Upper lobe of left lung (tissue), 6 donors: ENCODE results near the gene CD1E. TPM values are rescaled to one million over a fixed set of nuclear protein-coding genes. Genes with fewer than 3 reads are reported as not detected.

ENCODE experiments used
- ATAC-seq, 2 donors: fragments of 200-7000 bp; cut with Tn5 transposase; one replicate each; pipeline ENCODE4 v1.9.1; 2022; ENCODE audit warnings: mild to moderate bottlenecking in 2 of 2, moderate library complexity in 2 of 2; ENCODE audit not compliant: low FRiP score in 2 of 2
- DNase-seq, 2 donors: peaks; one replicate each; pipeline ENCODE4 v3.0.0-alpha.2; 2019 to 2020
- H3K27ac ChIP-seq, 4 donors: fragments of 200-600 bp; sonication (generic); one replicate each; pipeline ENCODE4 v1.5.1; 2016 to 2019
- H3K27me3 ChIP-seq, 4 donors: fragments of 200-600 bp; sonication (generic); one replicate each; pipeline ENCODE4 v1.5.1; 2017 to 2019
- H3K36me3 ChIP-seq, 4 donors: fragments of 200-600 bp; sonication (generic); one replicate each; pipeline ENCODE4 v1.5.1; 2016 to 2019
- H3K4me1 ChIP-seq, 4 donors: fragments of 200-600 bp; sonication (generic); one replicate each; pipeline ENCODE4 v1.5.1; 2018 to 2019
- H3K4me3 ChIP-seq, 4 donors: fragments of 200-600 bp; sonication (generic); one replicate each; pipeline ENCODE4 v1.5.1; 2017 to 2019; ENCODE audit warnings: mild to moderate bottlenecking in 2 of 4, moderate library complexity in 1 of 4
- H3K9me3 ChIP-seq, 4 donors: fragments of 200-600 bp; sonication (generic); one replicate each; pipeline ENCODE4 v1.5.1; 2018 to 2019
- CTCF ChIP-seq, 6 experiments: fragments of 450-650 bp in 4 of 6; fragments of 200-600 bp in 2 of 6; sonication (generic) in 2 of 6; IDR thresholded peaks; one replicate each; pipeline ENCODE4 v1.5.1; 2016 to 2019; ENCODE audit warnings: antibody characterized with exemption in 6 of 6
- EP300 ChIP-seq, 4 donors: sonication (generic); formaldehyde crosslinking; IDR thresholded peaks; one replicate each; pipeline ENCODE4 v1.5.1; 2017; ENCODE audit warnings: antibody characterized with exemption in 4 of 4, control low read depth in 2 of 4
- POLR2A ChIP-seq, 4 donors: fragments of 450-650 bp; IDR thresholded peaks; one replicate each; pipeline ENCODE4 v1.5.1; 2016 to 2017; ENCODE audit warnings: antibody characterized with exemption in 4 of 4, mild to moderate bottlenecking in 2 of 4
- POLR2AphosphoS5 ChIP-seq, 2 donors: sonication (generic); formaldehyde crosslinking; IDR thresholded peaks; one replicate each; pipeline ENCODE4 v1.5.1; 2017; ENCODE audit warnings: antibody characterized with exemption in 2 of 2
- WGBS, 2 donors: methylation state at CpG; one replicate each; pipeline ENCODE4 v1.1.5; 2017 to 2018; 5-methylcytosine and 5-hydroxymethylcytosine counted together
- total RNA-seq, 6 donors: library from RNA; depleted of rRNA in 4 of 6; stranded (reverse); fragments of >200 nt in 4 of 6; gene quantifications; one replicate each; pipeline versions ENCODE4 v1.1.0 to v1.2.1, GENCODE V29; 2016 to 2021
- donor health status: DM: no; HTN: no; CAD: no; lungs with moderate emphysema.
- donor health status: DM: no; HTN: yes; CAD: no; lungs with severe emphysema.

CD1E gene
- total RNA-seq: 1 to 10 TPM in 2 of 6 donors, not detected in 4; 2.1 to 4.0 TPM

DNA sequence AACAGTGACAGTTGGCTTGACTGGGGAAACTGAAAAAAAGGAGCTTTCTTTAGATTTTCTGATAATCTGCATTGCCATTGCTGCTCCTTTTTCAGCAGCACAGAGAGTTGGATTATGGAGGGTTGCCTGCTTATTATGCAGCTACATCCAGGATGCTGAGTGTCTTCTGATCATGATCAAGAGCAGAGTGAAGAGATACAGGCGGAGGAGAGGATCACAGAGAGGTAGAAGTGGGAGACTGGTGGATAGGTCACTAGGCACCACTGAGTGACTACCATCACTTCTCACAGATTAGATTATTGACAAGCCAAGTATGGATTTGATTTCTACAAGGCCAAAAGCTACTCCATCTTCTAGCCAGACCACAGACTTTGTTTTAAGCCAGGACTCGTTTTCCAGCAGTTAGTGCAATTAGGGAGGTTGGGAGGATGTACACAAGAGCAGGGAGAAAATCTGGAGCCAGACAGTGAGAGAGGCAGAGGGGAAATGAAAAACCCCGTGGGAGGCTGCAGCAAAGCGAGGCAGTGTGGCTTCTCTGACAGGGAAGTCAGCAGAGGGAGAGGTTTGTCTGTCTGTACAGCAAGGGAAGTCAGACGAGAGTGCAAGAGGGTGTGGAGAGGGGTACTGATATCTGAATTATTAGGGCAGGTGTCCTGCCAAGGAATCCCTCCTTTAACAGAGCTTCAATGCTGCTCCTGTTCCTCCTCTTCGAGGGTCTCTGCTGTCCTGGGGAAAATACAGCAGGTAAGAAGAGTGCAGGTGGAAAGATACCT, at the start of gene CD1E:
Gene CD1E, plus strand, starts transcription at position 592 of the 773 bp plus-strand sequence. Its CDS starts 95 bp downstream, at position 687.
- DNase-seq (no peak), ATAC-seq (peak; percentile 26 to 51)
- H3K4me1 ChIP-seq: no peaks in the 10 kb centered on the region
- H3K36me3 ChIP-seq: no peaks in the 10 kb centered on the region
- H3K27me3 ChIP-seq: no peaks in the 10 kb centered on the region
- H3K9me3 ChIP-seq: no peaks in the 10 kb centered on the region
- no peak within 1 kb of the TSS for H3K4me3 ChIP-seq
- WGBS, 2 donors: 47 to 53% methylated on average over 6 of the region's 6 CpGs
- H3K27ac ChIP-seq: no peak within 1 kb of the TSS
- no peak for TF ChIP-seq POLR2A (IDR thresholded peaks at IDR 0.05)
- no peak for TF ChIP-seq CTCF (IDR thresholded peaks at IDR 0.05)
- TF ChIP-seq EP300 (IDR thresholded peaks at IDR 0.05): no peak
- TF ChIP-seq POLR2AphosphoS5 (IDR thresholded peaks at IDR 0.05): no peak

DNA sequence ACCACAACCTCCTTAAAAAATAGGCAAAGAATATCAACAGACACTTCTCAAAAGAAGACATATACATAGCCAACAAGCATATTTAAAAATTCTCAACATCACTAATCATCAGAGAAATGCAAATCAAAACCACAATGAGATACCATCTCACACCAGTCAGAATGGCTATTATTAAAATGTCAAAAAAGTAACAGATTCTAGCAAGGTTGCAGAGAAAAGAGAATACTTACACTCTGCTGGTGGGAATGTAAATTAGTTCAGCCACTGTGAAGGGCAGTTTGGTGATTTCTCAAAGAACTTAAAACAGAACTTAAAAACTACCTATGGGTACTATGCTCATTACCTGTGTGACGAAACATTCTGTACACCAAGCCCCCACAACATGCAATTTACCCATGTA, 43.1 kb upstream of the CD1E start:
- H3K36me3 ChIP-seq: no peaks in the 10 kb centered on the region
- H3K9me3 ChIP-seq: peaks cover 0 to 7% (median 3%) of the 10 kb centered on the region in 4 donors
- TF ChIP-seq POLR2A (IDR thresholded peaks at IDR 0.05) (no peak), CTCF (IDR thresholded peaks at IDR 0.05) (no peak), EP300 (IDR thresholded peaks at IDR 0.05) (no peak)
- H3K27ac ChIP-seq: no peak overlapping the region
- no peak overlapping the region for H3K4me3 ChIP-seq
- no peaks in the 10 kb centered on the region for H3K27me3 ChIP-seq
- DNase-seq (no peak), ATAC-seq (no peak)
- 92 to 100% methylated on average over 1 of the region's 1 CpG for WGBS, 2 donors
- H3K4me1 ChIP-seq: no peaks in the 10 kb centered on the region

DNA sequence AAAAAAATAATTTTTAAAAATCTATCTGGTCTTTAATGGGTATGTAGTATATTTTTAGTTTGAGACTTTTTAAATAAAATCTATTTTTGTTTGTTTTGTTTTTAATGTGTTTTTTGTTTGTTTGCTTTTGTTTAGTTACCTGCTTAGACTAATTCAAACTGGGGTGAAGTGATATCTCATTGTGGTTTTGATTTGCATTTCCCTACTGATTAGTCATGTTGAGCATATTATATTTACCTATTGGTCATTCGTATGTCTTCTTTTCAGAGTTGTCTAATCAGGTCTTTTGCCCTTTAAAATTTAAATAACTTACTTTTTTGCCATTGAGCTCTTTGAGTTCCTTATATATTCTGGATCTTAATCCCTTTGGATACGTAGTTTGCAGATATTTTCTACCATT, 42.6 kb upstream of the CD1E start:
- no peak for ATAC-seq
- Histone ChIP-seq H3K4me3 (no peak overlapping the region), H3K27ac (no peak overlapping the region), H3K4me1 (no peaks in the 10 kb centered on the region), H3K36me3 (no peaks in the 10 kb centered on the region), H3K9me3 (peaks cover 0 to 7% (median 4%) of the 10 kb centered on the region in 4 donors), H3K27me3 (no peaks in the 10 kb centered on the region)
- no peak for DNase-seq
- TF ChIP-seq CTCF (IDR thresholded peaks at IDR 0.05): no peak
- no peak for TF ChIP-seq POLR2AphosphoS5 (IDR thresholded peaks at IDR 0.05)
- no peak for TF ChIP-seq EP300 (IDR thresholded peaks at IDR 0.05)
- TF ChIP-seq POLR2A (IDR thresholded peaks at IDR 0.05): no peak
- WGBS, 2 donors: 77 to 84% methylated on average over 2 of the region's 2 CpGs

GRCh38 chr1:158323866-158324265, 29.8 kb upstream of the CD1E start:
- Histone ChIP-seq H3K27me3 (no peaks in the 10 kb centered on the region), H3K9me3 (no peaks in the 10 kb centered on the region), H3K27ac (no peak overlapping the region), H3K36me3 (no peaks in the 10 kb centered on the region), H3K4me3 (no peak overlapping the region), H3K4me1 (no peaks in the 10 kb centered on the region)
- ATAC-seq (no peak), DNase-seq (no peak)
- 67% methylated on average over 1 of the region's 1 CpG for WGBS, 2 donors
- no peak for TF ChIP-seq CTCF (IDR thresholded peaks at IDR 0.05)

DNA sequence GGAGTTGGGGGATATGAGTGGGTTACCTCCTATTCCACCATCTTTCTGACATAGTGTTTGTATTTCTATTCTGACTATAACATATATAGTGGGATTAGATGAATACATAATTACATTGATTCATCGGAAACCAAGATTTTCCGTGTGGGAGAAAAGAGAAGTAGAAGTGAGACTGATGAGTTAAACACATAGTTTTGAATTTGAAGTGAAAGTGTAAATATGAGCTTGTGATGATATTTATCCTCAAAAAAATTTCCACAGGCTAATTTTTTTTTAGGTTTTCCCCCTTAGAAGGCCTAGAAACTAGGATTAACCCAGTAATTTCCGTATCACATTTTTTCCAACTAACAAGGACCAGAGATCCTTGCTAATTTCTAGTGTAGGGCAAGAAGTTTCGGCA, 29.3 kb upstream of the CD1E start:
- Histone ChIP-seq H3K27me3 (no peaks in the 10 kb centered on the region), H3K4me1 (no peaks in the 10 kb centered on the region), H3K9me3 (no peaks in the 10 kb centered on the region), H3K36me3 (no peaks in the 10 kb centered on the region), H3K27ac (no peak overlapping the region), H3K4me3 (no peak overlapping the region)
- WGBS, 2 donors: 73 to 78% methylated on average over 4 of the region's 4 CpGs
- no peak for DNase-seq
- TF ChIP-seq EP300 (IDR thresholded peaks at IDR 0.05) (no peak), POLR2AphosphoS5 (IDR thresholded peaks at IDR 0.05) (no peak), POLR2A (IDR thresholded peaks at IDR 0.05) (no peak)
- no peak for ATAC-seq
